Measurements from ENCODE around the gene WSCD2. TPM values are rescaled to one million over a fixed set of nuclear protein-coding genes. Genes with fewer than 3 reads are reported as not detected.

Gene WSCD2
- total RNA-seq, 1 donor from 2014 or later, result 1.4 TPM

- Mint-ChIP-seq H3K36me3 (ENCODE audit: unreplicated experiment) (peaks cover 4% of the 10 kb centered on the region), H3K27me3 (ENCODE audit: unreplicated experiment) (peaks cover 5% of the 10 kb centered on the region), H3K27ac (ENCODE audit: unreplicated experiment) (no peak overlapping the region), H3K9me3 (ENCODE audit: unreplicated experiment) (peaks cover 1% of the 10 kb centered on the region), H3K4me3 (ENCODE audit: unreplicated experiment) (no peak overlapping the region), H3K4me1 (ENCODE audit: low read depth, unreplicated experiment) (peaks cover 10% of the 10 kb centered on the region)
- no peak for TF ChIP-seq CTCF (IDR thresholded peaks at IDR 0.05; ENCODE audit: partially characterized antibody, unreplicated experiment)
- no peak for DNase-seq
These were observed 5.7 kb upstream of the WSCD2 start for GRCh38 chr12:108123402-108123801.

GRCh38 chr12:108125073-108125472 is 4.0 kb upstream of the WSCD2 start:
- DNase-seq, result no peak
- Mint-ChIP-seq H3K36me3 (ENCODE audit: unreplicated experiment) (peaks cover 4% of the 10 kb centered on the region), H3K27ac (ENCODE audit: unreplicated experiment) (no peak overlapping the region), H3K9me3 (ENCODE audit: unreplicated experiment) (peaks cover 4% of the 10 kb centered on the region), H3K4me3 (ENCODE audit: unreplicated experiment) (no peak overlapping the region), H3K27me3 (ENCODE audit: unreplicated experiment) (peaks cover 6% of the 10 kb centered on the region), H3K4me1 (ENCODE audit: low read depth, unreplicated experiment) (peaks cover 13% of the 10 kb centered on the region)
- TF ChIP-seq CTCF (IDR thresholded peaks at IDR 0.05; ENCODE audit: partially characterized antibody, unreplicated experiment), result no peak

GRCh38 chr12:108126212-108126611 is 2.9 kb upstream of the WSCD2 start:
- Mint-ChIP-seq H3K27ac (ENCODE audit: unreplicated experiment) (no peak overlapping the region), H3K4me3 (ENCODE audit: unreplicated experiment) (no peak overlapping the region), H3K27me3 (ENCODE audit: unreplicated experiment) (peaks cover 9% of the 10 kb centered on the region), H3K4me1 (ENCODE audit: low read depth, unreplicated experiment) (peaks cover 10% of the 10 kb centered on the region), H3K36me3 (ENCODE audit: unreplicated experiment) (no peaks in the 10 kb centered on the region), H3K9me3 (ENCODE audit: unreplicated experiment) (peaks cover 4% of the 10 kb centered on the region)
- no peak for TF ChIP-seq CTCF (IDR thresholded peaks at IDR 0.05; ENCODE audit: partially characterized antibody, unreplicated experiment)
- DNase-seq, result no peak

- Mint-ChIP-seq H3K4me3 (ENCODE audit: unreplicated experiment) (no peak overlapping the region), H3K27me3 (ENCODE audit: unreplicated experiment) (peaks cover 9% of the 10 kb centered on the region)
These were observed 2.0 kb upstream of the WSCD2 start for GRCh38 chr12:108126990-108127501.

More at GRCh38 chr12:108126990-108127501, 2.0 kb upstream of the WSCD2 start:
- H3K9me3 Mint-ChIP-seq (ENCODE audit: unreplicated experiment), result peaks cover 4% of the 10 kb centered on the region
- H3K4me1 Mint-ChIP-seq (ENCODE audit: low read depth, unreplicated experiment), result peaks cover 7% of the 10 kb centered on the region
- no peak for DNase-seq
- no peak for TF ChIP-seq CTCF (IDR thresholded peaks at IDR 0.05; ENCODE audit: partially characterized antibody, unreplicated experiment)
- no peak overlapping the region for H3K27ac Mint-ChIP-seq (ENCODE audit: unreplicated experiment)
- no peaks in the 10 kb centered on the region for H3K36me3 Mint-ChIP-seq (ENCODE audit: unreplicated experiment)
